Gastrocnemius medialis (tissue), 4 donors: ENCODE results near the gene AAK1.

Source experiments
- CTCF ChIP-seq, 5 experiments: fragments of 450-650 bp in 3 of 5; fragments of 200-600 bp in 2 of 5; sonication (generic) in 2 of 5; IDR thresholded peaks in 4 of 5; conservative IDR thresholded peaks in 1 of 5; 1 replicate in 4 of 5; 2 replicates in 1 of 5; pipeline ENCODE4 v1.5.1; 2016 to 2019; ENCODE audit warnings: antibody characterized with exemption in 5 of 5, mild to moderate bottlenecking in 3 of 5, moderate library complexity in 3 of 5
- POLR2A ChIP-seq, 2 donors: fragments of 450-650 bp; IDR thresholded peaks; one replicate each; pipeline ENCODE4 v1.6.1; 2017; ENCODE audit warnings: antibody characterized with exemption in 2 of 2, mild to moderate bottlenecking in 2 of 2, moderate library complexity in 2 of 2

GRCh38 chr2:69588945-69589344 is 54.6 kb downstream of the AAK1 start:
- TF ChIP-seq CTCF (IDR thresholded peaks at IDR 0.05 in 4 of 5, conservative IDR thresholded peaks at IDR 0.05 in 1 of 5): no peak
- TF ChIP-seq POLR2A (IDR thresholded peaks at IDR 0.05): no peak
